Measurements from ENCODE around the gene IFNLR1.

Gene IFNLR1

DNA sequence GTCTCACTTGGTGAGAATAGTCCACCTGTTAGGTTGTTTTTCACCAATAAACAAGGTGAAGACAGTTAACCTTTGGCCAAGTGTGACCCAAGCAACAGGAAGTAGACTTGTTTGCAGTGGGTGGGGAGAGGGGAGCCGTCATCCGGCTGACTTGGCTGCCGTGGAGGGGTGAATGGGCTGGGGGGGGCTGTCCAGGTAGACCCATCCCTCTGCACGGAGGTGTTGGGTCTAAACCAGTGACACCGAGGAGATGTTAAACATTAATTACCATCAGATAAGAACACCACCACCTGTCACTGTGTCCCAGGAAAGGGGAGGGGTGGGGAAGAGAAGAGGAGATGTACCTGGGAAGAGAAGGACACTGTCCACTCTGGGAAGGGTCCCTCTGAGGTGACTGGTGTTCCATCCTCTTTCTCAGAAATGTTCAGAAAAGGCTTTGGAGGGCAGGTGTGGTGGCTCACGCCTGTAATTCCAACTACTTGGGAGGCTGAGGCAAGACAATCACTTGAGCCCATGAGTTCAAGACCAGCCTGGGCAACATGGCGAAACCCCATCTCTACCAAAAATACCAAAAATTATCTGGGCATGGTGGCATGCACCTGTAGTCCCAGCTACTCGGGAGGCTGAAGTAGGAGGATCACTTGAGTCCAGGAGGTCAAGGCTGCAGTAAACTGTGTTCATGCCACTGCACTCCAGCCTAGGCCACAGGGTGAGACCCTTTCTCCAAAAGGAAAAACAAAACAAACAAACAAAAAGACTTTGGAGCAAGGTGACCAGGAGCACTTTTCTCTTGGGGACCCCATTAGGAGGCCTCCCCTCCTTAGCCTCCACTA lies 68.5 kb downstream of the IFNLR1 start:
- no peaks in the 10 kb centered on the region for H3K4me1 Mint-ChIP-seq
- ATAC-seq (no peak), DNase-seq (ENCODE audit: low spot score in 2 of 2) (no peak)
- H3K27ac Mint-ChIP-seq, result no peak overlapping the region
- no peak overlapping the region for H3K4me3 Mint-ChIP-seq
- no peaks in the 10 kb centered on the region for H3K36me3 Mint-ChIP-seq
- no peaks in the 10 kb centered on the region for H3K9me3 Mint-ChIP-seq

DNA sequence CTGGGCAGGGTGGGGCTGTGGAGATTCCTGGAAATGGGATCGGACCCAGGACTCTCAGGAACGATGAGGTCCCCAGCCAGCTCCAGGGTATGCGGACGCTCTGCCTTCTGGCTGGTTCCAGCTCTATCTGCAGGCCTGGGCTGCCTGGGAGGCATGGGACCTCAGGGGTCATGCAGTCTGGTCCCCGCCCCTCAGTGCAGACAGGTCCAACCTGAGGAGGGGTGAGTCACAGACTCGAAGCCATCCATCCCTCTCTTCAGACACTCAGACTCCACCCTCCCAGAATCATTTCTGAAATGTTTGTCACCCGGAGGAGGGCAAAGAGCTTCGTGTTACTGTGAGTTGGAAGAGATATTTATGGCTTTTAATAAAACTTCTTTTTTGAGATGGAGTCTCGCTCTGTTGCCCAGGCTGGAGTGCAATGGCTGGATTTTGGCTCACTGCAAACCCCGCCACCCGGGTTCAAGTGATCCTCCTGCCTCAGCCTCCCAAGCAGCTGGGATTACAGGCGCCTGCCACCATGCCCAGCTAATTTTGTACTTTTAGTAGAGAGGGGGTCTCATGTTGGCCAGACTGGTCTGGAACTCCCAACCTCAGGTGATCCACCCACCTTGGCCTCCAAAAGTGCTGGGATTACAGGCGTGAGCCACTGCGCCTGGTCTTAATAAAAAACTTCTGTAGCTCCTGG lies 69.2 kb downstream of the IFNLR1 start:
- peaks cover 6% of the 10 kb centered on the region for H3K4me1 Mint-ChIP-seq
- DNase-seq (ENCODE audit: low spot score in 2 of 2) (no peak), ATAC-seq (peak; percentile 46)
- no peak overlapping the region for H3K4me3 Mint-ChIP-seq
- H3K9me3 Mint-ChIP-seq, result no peaks in the 10 kb centered on the region
- H3K36me3 Mint-ChIP-seq, result no peaks in the 10 kb centered on the region
- no peak overlapping the region for H3K27ac Mint-ChIP-seq

DNA sequence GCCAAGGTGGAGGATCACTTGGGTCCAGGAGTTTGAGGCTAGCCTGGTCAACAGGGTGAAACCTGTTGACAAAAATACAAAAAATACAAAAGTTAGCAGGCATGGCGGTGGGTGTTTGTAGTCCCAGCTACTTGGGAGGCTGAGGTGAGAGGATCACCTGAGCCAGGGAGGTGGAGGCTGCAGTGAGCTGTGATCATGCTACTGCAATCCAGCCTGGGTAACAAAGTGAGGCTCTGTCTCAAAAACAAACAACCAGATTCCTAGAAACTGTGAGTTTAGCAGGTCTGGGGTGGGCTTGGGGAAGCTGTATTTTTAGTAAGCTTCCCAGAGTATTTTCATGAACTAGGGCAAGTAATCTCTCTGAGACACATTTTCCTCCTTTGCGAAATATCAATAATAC lies 70.0 kb downstream of the IFNLR1 start:
- peaks cover 14% of the 10 kb centered on the region for H3K4me1 Mint-ChIP-seq
- H3K9me3 Mint-ChIP-seq, result no peaks in the 10 kb centered on the region
- ATAC-seq (no peak), DNase-seq (ENCODE audit: low spot score in 2 of 2) (no peak)
- no peaks in the 10 kb centered on the region for H3K36me3 Mint-ChIP-seq
- H3K27ac Mint-ChIP-seq, result no peak overlapping the region
- H3K4me3 Mint-ChIP-seq, result no peak overlapping the region

DNA sequence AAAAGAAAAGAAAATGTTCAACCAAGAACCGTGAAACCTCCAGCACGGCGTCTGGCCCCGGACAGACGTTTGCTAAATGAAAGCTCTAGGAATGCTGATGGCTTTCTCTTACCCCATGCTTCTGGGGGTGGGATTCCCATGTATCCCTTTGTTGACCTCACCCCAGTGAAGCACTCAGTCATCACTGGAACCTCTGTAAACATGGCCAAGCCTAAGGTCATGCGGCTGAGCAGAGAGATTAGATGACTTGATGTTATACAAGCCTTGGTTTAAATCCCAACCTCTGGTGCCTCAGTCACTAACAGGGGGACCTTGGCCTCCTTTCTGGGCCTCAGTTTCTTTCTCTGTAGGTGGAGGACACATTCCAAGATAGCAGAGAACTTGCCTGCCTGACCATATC lies 72.3 kb downstream of the IFNLR1 start:
- DNase-seq (ENCODE audit: low spot score in 2 of 2) (no peak), ATAC-seq (no peak)
- Mint-ChIP-seq H3K36me3 (no peaks in the 10 kb centered on the region), H3K4me1 (peaks cover 21% of the 10 kb centered on the region), H3K9me3 (no peaks in the 10 kb centered on the region), H3K4me3 (no peak overlapping the region), H3K27ac (no peak overlapping the region)

DNA sequence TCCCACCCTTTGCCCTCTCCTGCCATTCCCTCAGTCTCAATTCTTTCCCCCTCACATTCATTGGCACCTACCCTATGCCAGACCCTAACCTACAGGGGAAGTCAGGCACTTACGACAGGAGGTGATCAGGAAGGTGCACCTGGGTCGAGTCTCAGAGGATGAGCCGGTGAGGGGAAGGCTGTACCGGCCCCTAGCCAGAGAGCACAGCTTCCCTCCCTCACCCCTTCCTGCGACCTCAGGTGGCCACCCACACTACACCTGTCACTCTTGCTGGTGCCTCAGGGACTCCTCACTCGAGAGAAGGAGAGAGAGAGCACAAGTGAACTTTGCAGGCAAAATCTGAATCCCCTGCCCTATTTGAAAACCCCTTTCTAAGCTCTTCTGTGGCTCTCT lies 73.5 kb downstream of the IFNLR1 start:
- Mint-ChIP-seq H3K27ac (no peak overlapping the region), H3K4me3 (no peak overlapping the region), H3K4me1 (peaks cover 27% of the 10 kb centered on the region), H3K9me3 (no peaks in the 10 kb centered on the region), H3K36me3 (no peaks in the 10 kb centered on the region)
- no peak for ATAC-seq
- no peak for DNase-seq (ENCODE audit: low spot score in 2 of 2)

DNA sequence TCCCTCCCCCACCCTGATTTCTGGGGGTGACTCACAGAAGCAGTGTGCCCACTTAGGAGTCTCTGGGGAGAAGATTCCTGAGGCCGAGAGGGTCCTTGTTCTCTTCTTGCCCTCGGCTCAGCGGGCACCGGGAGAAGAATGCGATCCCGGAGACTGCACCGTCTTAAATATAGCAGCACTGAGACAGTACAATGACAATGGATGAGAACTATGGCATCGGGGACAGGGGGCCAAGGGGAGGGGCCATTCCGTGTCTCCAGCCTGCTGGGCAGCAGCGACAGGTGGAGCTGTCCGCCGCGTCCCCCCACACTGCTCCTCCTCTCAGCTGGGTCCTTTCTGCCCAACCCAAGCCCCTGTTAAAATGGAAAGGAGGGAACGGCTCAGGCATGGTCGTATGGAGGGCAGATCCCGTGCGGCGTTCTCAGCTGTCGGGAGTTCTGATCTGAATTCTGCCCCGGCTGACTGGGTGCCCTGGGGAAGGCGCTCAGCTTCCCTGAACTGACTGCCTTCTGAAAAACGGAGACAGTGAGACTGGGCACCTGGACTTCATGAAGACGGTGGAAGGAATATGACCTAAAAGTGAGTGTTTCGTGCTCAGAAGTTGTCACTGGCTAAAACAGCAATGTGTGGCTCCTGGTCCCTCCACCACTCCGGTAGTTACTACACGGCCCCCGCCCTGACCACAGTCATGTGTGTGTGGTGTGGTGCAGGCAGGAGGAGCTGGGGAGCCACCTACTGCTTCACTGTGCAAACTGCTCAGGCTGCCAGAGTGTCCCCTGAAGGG lies 74.9 kb downstream of the IFNLR1 start, which contains the start of gene MYOM3:
Gene MYOM3 (minus strand): TSS at position 140 of the 784 bp plus-strand sequence. CDS start 3,499 bp downstream, outside the sequence.
- no peak within 1 kb of the TSS for H3K27ac Mint-ChIP-seq
- no peaks in the 10 kb centered on the region for H3K9me3 Mint-ChIP-seq
- ATAC-seq, result peak; percentile 92
- peak; percentile 22 to 65 for DNase-seq (ENCODE audit: low spot score in 2 of 2)
- H3K36me3 Mint-ChIP-seq, result no peaks in the 10 kb centered on the region
- H3K4me1 Mint-ChIP-seq, result peaks cover 27% of the 10 kb centered on the region
- H3K4me3 Mint-ChIP-seq, result no peak within 1 kb of the TSS

DNA sequence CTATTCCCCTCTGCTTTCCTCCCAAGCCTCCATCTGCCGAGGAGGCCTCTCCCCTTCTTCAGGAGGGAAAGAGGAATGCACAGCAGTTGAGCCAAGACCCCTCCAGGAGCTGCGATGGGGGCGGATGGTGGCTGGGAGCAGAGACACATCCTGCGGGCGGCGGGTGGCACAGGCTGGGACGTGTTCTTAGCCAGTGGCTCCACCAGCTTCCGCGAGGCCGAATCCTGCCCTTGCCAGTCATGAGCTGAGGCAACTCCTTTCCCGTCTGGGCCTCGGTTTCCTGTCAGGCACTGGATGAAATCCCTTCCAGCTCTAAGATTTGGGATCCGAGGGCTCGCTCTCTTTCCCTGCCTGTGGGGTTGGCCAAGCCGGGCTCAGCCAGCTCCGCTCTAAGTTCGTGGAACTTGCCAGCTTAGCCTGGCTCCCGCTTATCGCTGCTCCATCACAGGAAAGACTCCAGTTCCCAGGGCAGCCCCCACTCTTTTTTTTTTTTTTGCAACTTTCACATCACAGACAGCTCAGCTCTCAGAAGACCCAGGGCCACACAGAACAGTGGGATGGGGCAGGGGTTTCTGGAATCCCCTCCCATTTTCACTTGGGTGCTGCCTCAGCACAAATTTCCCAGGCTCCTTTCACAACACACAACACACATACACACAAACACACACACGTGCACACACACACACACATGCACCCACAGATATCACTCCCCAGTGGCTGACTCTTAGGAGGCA lies 75.7 kb downstream of the IFNLR1 start:
- H3K36me3 Mint-ChIP-seq, result no peaks in the 10 kb centered on the region
- H3K4me3 Mint-ChIP-seq, result no peak overlapping the region
- H3K27ac Mint-ChIP-seq, result no peak overlapping the region
- H3K4me1 Mint-ChIP-seq, result peaks cover 27% of the 10 kb centered on the region
- ATAC-seq (no peak), DNase-seq (ENCODE audit: low spot score in 2 of 2) (no peak)
- H3K9me3 Mint-ChIP-seq, result no peaks in the 10 kb centered on the region

DNA sequence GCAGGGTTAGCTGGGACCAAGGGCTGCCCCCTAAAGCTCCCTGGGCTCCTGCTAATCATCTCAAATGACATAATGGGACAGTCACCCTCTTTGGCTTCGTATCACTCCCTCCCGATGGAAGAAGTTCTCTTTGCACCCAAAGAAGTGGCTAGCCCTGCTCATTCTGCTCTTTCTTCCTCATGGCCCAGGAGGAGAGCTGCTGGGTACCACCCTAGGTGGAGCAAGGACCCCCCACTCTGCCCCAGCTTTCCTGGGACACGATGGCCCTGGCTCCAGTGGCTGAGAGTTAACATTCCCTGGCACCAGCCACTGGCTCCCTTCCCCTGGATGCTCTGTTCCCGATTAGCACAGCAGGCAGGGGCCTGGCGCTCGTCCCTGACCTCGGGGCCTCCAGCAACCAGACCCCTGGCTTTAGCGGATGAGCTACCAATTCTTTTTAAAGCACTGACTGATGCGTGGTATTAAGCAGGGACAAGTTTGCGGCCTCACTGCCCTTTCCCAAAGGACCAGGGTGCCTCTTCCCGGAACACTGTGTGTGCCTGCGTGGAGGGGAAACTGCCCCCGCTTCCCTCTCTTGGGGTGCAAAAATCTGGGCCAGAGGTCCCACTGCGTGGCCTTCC lies 76.3 kb downstream of the IFNLR1 start:
- no peak for ATAC-seq
- H3K27ac Mint-ChIP-seq, result no peak overlapping the region
- H3K36me3 Mint-ChIP-seq, result no peaks in the 10 kb centered on the region
- DNase-seq (ENCODE audit: low spot score in 2 of 2), result no peak
- H3K4me1 Mint-ChIP-seq, result peaks cover 27% of the 10 kb centered on the region
- H3K4me3 Mint-ChIP-seq, result no peak overlapping the region
- no peaks in the 10 kb centered on the region for H3K9me3 Mint-ChIP-seq

DNA sequence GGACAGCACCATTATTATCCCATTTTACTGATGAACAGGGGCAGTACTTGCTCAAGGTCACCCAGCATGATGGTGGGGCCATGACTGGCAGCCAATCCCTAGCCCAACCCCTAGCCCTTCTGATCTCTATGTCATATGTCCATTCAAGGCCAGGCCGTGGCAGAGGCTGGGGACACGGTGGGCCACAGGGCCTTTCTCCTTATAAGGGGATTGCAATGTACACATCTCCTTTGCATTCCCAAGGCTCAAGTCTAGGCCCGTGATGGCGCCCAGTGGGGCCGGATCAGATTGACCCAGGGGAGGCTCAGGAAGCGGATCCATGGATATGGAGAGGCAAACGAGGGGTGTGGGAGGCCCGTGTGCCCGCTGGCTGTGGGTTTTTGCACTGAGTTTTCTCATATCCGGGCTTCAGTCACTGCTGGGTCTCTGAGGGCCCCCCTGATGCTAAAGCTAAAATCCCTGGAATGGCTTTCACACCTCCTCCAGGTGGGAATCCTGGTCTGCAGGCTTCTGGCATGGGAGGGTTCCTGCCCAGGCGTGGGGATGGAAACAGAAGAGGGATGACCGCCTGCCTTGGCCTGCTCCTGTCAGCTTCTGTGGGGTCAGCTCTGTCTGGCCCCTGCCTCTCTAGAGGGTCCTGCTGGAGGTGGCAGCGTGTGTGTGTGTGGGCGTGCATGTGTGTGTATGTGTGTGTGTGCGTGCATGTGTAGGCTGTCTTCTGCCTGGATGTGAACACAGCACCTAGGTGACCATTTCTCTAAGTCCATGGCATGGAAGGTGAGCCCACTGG lies 77.2 kb downstream of the IFNLR1 start:
- ATAC-seq (no peak), DNase-seq (ENCODE audit: low spot score in 2 of 2) (no peak)
- no peak overlapping the region for H3K4me3 Mint-ChIP-seq
- H3K36me3 Mint-ChIP-seq, result no peaks in the 10 kb centered on the region
- H3K27ac Mint-ChIP-seq, result no peak overlapping the region
- no peaks in the 10 kb centered on the region for H3K9me3 Mint-ChIP-seq
- H3K4me1 Mint-ChIP-seq, result peaks cover 27% of the 10 kb centered on the region

DNA sequence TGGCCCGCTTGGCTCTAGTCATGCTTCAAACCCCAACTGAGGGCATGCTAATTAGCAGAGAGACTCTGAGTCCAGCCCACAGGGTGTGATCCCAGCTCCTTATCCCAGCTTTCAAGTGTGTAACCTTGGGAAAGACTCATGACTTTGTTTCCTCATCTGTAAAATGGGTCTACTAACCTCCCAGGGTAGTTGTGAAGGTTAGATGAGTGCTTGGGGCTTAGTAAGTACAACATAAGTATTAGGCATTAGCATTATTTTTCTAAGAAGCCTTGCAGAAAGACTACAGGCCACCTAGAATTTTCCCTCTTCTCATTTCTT lies 78.0 kb downstream of the IFNLR1 start:
- no peak overlapping the region for H3K27ac Mint-ChIP-seq
- no peaks in the 10 kb centered on the region for H3K36me3 Mint-ChIP-seq
- DNase-seq (ENCODE audit: low spot score in 2 of 2), result no peak
- H3K4me1 Mint-ChIP-seq, result peaks cover 27% of the 10 kb centered on the region
- no peaks in the 10 kb centered on the region for H3K9me3 Mint-ChIP-seq
- no peak overlapping the region for H3K4me3 Mint-ChIP-seq
- ATAC-seq, result no peak

DNA sequence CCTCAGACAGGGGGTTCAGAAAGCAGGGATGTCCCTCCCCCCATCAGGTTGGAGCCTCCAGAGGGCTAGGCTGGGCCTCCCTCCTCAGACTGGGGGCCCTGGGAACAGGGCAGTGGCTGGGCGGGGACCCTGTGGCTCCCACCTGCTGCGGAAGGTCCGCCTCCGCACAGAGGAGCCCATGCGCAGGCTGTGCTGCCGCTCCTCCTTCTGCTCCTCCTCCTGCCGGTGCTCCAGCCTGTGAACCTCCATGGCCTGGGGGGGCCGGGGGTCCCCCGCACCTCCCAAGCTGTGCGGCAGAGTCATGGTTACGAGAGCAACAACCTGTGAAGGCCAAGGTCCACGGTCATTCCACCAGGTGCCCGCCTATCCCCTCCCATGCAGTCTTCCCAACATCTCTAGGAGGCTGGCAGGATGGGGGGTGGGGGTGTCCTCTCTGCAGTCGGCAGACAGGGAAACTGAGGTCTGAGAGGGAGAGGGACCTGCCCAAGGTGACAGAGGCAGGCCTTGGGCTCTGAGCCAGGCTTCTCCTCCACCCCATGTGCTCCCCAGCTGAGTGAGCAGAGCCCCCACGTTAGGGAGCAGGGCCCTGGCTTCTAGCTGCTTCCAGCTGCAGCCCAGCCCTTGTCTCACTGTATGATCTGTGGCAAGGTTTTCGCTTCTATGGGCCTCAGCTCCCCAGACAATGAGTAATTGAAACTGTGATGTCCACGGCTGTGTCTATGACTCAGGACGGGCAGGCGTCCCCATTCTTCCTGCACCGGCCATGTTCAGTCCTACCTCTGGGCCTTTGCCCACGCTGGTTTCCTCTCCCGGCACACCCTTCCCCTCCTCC lies 78.5 kb downstream of the IFNLR1 start:
- ATAC-seq (peak; percentile 87), DNase-seq (ENCODE audit: low spot score in 2 of 2) (no peak)
- Mint-ChIP-seq H3K4me3 (no peak overlapping the region), H3K9me3 (no peaks in the 10 kb centered on the region), H3K4me1 (peaks cover 27% of the 10 kb centered on the region), H3K36me3 (no peaks in the 10 kb centered on the region), H3K27ac (no peak overlapping the region)

DNA sequence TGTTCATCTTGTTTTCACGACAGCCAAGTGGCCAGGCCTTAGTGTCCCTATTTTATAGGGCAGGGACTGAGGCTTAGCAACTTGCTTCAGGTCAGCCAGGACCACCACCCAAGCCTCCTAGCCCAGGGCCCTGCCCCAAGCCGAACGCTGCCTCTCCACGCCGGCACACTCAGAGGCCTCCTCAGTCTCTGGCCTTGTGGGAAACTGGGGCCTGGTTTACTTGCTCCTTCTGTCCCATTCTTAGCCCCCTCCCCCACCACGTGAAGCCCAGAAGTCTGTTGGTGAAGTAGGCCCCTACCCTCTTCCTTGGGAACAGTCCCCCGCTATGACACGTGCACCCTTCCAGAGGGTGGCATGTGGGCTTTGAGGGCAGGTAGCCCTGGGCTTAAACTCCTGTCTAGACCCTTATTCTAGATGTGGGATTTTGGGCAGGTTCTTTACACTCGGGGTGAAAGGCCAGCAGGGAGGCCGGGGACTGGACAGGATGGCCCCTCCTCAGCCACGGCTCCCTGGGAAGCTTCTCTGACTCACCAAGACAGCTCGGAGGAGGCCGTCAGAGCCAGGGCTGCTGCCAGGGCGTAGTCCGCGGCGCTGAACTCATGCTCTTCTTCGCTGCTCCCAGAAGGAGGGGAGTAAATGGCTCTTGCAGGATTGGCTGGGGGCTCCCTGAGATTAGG lies 79.5 kb downstream of the IFNLR1 start:
- DNase-seq (ENCODE audit: low spot score in 2 of 2) (no peak), ATAC-seq (no peak)
- Mint-ChIP-seq H3K9me3 (no peaks in the 10 kb centered on the region), H3K4me1 (peaks cover 18% of the 10 kb centered on the region), H3K36me3 (no peaks in the 10 kb centered on the region), H3K4me3 (no peak overlapping the region), H3K27ac (no peak overlapping the region)

All from stimulated activated effector memory CD8-positive, alpha-beta T cell treated with anti-CD3 and anti-CD28 coated beads, Interleukin-12 subunit alpha, Interleukin-12 subunit beta, amount 100 ng/mL, for 72 hours (primary cell).